Measurements from ENCODE around the gene DBT.
"Not testable (repeated sequence)": the region's sequence is repeated elsewhere in the genome, so short reads cannot be mapped to it uniquely, and the experiment has no call there.

Gene DBT

DNA sequence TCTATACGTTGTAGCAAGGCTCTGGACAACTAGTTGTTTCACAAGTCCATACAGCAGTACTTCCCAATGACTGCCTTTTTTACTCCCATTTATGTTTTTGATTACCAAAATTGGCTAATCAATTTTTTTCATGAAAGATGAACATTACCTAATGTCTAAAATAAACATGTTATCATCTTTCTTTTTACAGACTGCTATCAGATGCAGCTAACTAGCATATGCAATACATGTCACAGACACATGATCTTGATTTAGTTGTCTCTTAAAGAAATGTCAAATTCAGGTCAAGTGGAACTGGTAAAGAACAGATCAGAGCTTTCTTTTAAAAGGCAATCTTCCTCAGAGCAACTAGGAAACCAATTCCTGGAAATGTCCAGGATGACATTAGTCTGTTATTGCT, 630 bp upstream of the DBT start:
- DNase-seq: no peak

DNA sequence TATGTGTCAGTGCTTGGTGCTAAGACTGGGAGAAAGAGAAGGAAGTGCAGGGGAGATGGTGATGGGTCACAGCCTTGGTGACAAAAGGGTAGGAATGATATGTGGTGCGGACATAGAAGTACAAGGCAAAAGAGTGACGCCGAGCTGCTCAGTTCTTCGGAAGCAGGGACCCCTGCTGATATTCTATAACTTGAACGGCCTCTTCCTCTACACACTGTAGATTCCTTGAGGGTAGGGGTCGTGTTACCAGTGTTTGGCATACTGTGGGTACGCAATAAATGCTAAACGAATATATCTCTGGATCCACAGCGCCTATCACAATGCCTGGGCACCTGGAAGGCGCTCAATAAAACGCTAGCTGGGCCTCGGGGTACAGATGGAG, 488 bp downstream of the DBT start:
- no peak for DNase-seq

DNA sequence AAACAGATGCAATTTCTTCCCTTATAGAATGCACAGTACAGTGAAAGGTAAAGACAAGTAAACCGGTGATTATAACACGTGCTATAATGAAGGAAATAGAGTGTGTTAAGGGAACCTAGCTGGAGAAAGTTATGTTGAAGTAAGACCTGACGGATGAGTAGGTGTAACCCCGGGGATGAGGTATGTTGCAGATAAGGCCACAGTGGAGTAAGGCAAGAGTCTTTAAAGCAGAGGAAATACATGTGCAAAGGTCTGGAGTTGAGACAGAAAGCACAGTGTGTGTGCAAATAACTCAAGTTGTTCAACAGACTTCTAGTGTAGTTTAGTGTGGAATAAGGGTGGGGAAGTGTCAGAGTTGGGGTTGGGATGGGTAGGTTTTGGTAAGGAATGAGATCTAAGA, 2.9 kb downstream of the DBT start:
- DNase-seq: no peak

DNA sequence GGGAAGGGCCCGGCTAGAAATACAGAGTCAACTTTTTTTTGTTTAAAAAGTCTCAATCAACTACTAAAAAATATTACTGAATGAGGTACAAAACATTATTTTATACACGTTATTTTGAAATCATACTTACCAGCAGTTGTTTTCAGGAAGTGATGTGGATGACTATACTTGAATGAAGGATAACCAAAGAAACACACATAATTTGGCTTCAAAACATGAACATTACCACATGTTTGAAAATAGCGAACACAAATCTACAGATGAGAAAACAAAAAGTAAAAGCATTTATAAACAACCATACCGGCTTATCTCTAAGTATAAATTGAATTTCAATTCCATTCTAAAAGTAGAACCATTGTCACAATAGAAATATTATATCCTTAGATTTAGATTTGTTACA, 9.0 kb downstream of the DBT start:
- no peak for DNase-seq

DNA sequence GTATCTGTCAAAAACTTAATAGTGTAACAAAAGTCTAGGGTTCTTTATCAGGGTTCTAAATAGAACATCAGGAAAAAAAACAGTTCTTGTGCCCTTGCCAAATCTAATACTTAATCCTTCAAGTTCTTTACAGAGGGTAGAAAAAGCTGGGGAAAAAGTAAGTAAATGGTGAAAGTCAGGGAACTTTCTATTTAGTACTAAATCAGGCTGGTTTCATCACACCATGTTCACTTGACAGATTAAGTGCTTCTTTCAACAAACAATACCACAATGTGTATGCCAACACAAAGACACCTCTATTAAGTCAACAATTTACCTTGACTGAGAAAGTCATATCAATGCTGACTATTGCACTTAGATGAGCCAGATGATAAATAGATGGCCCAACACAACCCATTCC, 9.7 kb downstream of the DBT start:
- DNase-seq: no peak

DNA sequence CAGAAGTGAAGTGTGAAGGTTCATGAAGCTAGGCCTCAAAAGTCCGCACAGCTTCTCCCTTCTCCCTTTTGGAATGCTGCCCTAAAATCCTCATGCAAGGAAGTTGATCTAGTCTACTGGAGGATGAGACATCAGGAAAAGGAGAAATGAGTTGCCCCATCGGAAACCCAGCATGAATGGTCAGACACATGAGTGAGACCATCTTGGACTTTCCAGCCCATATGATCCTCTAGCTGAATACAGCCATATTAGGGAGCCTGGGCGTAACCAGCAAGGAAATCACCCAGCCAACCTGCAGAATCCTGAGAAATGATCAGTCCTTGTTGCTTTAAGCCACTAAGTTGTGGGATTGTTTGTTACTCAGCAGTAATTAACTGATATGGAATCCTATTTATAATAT, 12.5 kb downstream of the DBT start:
- no peak for DNase-seq

DNA sequence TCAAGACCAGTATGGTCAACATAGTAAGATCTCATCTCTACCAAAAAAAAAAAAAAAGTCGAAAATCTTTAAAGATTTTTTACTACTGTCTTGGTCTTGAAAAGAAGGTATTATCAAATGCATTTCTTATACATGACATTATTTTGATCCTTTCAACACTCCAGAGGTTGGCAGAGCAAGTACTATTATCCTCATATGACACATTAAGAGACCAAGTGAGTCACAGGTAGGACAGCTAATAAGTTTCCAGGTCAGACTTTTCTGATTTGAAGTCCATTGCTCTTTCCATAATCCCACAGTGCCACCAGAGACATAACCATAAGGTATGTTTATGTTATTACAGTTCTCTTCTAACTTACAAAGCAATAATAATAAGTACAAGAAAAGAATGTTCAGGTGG, 15.2 kb downstream of the DBT start:
- no peak for DNase-seq

DNA sequence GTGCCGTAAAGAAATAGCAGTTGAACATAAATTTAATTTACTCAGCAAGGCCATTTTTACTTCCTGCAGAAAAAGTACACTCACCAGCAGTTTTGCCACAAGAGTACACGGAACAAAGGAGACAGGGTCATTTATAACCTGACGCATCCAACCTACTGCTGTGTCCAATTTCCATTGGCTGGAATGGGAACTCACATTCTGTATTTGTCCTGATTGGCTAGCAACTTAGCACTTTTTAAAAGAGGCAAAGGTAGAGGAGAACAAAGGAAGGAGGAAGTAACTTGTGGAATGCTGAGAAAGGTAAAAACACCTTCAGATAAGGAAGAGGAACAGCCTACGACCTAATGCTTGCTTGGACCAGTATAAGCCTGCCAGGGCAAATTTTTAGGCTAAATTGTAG, 16.1 kb downstream of the DBT start:
- not testable (repeated sequence) for DNase-seq

DNA sequence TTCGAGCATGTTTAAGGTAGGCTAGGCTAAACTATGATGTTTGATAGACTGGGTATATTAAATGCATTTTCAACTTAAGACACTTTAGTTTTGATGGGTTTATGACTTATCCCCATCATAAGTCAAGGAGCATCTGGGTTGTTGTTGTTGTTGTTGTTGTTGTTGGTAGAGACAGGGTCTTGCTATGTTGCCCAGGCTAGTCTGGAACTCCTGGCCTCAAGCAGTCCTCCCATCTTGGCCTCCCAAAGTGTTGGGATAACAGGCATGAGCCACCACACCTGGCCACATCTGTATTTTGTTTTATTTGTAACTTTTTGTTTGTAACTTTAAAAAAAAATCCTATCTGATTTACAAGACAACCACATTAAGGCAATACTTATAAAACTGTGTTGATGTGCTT, 17.5 kb downstream of the DBT start:
- no peak for DNase-seq

DNA sequence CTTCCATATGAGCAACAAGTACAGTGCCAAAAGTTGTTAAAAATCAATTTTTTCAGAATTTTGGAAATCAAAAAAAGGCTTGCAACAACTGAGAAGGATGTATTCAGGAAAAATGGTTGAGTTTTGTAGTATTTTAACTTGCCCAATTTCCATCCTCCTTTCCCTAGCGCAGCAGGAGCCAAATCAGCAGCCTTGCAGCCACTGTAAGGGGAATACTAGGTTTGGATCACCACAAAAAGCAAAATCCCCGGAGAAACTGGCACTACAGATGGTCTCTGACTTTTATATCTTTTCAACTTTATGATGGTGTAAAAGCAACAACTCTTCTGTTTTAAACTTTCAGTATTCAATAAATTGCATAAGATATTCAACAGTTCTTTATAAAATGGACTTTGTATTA, 17.9 kb downstream of the DBT start:
- DNase-seq: no peak

DNA sequence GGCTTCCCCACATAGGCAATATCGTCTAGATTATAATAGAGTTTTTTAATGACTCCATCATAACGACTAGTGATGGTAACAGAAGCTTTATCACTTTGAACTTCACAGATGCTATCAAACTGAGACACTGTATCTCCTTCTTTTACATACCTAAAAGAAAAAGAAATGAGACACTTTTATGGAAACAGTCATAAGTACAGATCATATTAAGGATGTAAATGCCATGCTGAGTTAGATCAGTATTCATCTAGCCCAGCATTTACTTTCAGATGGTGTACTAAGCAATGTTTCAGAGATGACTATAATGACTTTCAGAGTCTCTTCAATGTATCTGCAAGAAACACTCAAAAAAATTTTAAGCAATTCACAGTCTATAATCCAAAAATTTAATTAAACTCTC, 18.9 kb downstream of the DBT start:
- DNase-seq: no peak

DNA sequence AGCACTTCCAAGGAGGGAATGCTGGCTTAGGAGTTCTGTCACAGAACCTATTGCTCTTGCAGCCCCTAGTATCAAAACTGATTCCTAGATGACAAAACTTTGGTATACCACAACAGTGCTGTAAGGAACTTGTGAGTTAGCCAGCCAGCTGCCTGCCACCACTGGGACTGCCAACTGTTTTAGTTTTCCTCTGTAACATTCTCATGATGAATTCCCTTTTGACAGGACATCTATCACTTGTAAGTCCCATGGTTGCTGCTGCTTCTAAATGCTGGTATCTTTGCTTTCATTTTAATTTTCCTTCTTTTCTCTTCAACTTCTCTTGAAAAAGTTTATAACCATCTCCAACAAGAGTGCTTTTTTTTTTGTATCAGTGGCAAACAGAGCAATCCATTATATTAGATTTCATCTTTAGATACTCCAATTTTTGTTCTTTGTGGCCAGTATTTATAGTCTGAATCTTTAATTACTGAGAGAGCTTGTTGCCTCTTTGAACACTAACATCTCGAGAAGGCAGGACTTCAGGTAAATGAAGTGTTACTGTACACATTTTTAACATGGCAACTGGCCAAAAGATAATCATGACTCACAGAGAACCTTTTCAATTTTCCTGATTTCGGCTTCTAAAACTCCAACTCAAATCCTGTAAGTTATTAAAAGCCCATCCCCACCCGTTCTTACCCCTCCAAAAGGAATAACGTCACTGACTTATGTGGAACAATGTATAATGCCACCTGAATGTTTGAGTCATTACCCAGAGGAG, 19.8 kb downstream of the DBT start:
- no peak for DNase-seq

DNA sequence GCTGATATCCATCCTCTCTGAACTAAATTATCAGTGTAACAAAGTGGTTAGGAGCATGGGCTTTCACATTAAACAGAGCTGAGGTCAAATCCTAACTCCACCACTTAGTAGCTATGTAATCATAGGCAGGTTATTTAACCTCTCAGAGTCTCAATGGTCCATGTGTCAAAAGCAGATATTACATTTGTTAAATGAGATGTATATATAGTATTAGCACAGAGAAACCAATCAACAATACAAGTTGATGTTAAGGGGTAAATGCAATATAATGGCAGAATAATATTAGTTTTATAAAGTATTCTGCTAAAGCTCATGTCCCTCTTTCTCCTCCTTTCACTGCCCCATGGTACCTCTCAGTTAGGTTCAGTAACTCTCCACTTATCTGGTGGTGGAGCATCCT, 27.2 kb downstream of the DBT start:
- DNase-seq: no peak

DNA sequence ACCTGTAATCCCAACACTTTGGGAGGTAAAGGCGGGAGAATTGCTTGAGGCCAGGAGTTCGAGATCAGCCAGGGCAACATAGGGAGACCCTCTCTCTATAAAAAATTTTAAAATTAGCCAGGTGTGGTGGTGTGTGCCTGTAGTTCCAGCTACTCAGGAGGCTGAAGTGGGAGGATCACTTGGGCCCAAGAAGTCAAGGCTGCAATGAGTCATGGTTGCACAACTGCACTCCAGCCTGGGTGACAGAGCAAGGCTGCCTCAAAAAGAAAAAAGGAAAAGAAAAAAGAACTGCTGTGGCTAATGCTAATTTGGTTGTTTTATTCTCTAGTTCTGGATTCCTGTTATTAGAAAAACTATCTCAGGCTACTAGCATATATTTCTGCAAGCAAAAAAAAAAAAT, 29.8 kb downstream of the DBT start:
- no peak for DNase-seq

DNA sequence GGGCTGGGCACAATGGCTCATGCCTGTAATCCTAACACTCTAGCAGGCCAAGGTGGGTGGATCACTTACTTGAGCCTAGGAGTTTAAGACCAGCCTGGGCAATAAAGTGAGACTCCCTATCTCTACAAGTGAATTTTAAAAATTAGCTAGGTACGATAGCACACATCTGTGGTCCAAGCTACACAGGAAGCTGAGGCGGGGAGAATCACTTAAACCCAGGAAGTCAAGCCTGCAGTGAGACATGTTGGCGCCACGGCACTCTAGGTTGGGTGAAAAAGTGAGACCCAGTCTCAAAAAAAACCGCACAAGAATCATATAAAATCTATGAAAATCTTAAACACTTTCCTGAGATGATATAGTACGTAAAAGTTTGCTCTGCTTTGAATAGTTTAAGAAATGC, 30.2 kb downstream of the DBT start:
- DNase-seq: no peak

DNA sequence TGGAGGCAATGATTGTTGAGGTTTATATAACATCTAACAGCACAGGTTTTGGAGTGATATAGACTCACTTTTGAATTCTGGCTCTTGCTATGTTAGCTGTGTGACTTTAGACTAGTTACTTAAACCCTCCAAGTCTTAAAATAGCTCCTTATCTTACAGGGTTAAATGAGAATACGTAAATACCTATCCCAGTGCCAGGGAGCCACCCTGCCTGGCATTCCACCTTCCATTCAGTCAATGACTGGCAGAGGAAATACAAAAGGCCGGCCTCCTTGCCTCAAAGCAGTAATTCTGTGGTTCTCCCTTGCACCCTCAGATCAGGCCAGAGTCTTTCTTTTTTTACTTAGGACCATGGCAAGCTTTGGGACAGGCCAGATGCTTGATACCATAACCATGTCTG, 31.8 kb downstream of the DBT start:
- DNase-seq: no peak

DNA sequence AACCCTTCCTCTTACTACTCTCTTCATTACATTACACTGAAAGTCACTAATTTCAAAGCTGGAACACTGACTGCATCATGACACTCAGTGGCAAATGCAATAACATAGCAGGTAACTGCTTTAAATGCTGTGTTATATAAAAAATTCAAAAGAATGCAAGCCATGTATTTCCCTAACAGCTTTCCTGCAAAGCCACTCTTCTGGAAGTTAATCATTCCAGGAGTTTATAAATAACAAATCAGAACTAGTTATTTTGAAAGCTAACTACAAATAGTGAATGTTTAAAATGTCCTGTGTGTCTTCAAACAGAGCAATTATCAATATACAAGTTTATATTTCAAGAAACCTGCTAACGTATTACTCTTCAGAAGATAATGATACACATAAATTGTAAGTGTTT, 34.5 kb downstream of the DBT start:
- no peak for DNase-seq

DNA sequence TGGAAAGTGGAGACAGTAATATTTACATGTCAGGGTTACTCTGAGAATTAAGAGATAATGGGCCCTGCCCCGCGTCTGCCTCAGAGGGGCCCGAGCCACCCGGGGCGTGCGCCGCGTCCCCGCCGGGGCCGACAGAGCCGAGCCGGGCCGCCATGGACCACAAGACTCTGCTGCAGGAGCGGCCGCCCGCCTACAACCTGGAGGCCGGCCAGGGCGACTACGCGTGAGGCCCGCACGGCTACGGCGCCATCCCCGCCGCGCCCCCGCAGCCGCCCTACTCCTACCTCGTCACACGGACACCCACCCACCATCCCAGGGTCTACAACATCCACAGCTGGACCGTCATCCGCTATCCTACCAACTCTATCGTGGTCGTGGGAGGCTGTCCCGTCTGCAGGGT, 36.5 kb downstream of the DBT start:
- DNase-seq: no peak

DNA sequence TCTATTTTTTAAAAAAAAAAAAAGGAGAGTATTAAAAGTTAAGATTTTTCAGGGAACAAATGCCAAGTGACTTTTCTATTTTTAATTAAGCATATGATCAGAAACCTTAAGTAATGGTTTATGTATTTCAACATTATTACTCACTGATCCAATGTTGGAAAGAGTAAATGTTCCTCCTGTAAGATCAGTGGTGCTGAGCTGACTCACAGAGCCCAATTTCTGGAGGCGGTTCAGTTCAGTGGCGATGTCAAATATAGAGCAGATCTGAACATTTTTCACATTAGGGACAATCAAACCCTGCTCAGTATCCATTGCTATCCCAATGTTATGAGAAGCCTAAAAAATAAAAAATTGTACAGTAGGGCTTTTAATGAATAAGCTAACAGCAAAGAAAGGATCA, 43.3 kb downstream of the DBT start:
- no peak for DNase-seq

DNA sequence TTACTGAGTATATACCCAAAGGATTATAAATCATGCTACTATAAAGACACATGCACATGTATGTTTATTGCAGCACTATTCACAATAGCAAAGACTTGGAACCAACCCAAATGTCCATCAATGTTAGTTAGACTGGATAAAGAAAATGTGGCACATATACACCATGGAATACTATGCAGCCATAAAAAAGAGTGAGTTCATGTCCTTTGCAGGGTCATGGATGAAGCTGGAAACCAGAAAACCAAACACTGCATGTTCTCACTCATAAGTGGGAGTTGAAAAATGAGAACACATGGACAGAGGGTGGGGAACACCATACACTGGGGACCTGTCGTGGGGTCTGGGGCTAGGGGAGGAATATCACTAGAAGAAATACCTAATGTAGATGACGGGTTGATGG, 44.0 kb downstream of the DBT start:
- DNase-seq: not testable (repeated sequence)

DNA sequence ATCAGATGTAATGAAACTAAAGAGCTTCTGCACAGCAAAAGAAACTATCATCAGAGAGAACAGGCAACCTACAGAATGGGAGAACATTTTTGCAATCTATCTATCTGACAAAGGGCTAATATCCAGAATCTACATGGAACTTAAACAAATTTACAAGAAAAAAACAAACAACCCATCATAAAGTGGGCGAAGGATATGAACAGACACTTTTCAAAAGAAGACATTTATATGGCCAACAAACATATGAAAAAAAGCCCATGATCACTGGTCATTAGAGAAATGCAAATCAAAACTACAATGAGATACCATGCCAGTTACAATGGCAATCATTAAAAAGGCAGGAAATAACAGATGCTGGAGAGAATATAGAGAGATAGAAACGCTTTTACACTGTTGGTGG, 44.5 kb downstream of the DBT start:
- DNase-seq: not testable (repeated sequence)

DNA sequence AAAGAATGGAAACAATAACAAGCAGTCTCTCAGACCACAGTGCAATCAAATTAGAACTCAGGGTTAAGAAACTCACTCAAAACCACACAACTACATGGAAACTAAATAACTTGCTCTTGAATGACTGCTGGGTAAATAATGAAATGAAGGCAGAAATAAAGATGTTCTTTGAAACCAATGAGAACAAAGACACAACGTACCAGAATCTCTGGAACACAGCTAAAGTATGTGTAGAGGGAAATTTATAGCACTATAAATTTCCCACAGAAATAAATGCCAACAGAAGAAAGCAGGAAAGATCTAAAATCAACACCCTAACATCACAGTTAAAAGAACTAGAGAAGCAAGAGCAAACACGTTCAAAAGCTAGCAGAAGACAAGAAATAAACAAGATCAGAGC, 46.9 kb downstream of the DBT start:
- DNase-seq: not testable (repeated sequence)

DNA sequence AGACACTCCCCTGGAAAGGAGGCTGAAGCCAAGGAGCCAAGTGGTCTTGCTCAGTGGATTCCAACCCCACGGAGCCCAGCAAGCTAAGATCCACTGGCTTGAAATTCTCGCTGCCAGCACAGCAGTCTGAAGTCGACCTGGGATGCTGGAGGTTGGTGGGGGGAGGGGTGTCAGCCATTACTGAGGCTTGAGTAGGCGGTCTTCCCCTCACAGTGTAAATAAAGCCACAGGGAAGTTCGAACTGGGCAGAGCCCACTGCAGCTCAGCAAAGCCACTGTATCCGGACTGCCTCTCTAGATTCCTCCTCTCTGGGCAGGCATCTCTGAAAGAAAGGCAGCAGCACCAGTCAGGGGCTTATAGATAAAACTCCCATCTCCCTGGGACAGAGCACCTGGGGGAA, 49.6 kb downstream of the DBT start:
- DNase-seq: not testable (repeated sequence)

DNA sequence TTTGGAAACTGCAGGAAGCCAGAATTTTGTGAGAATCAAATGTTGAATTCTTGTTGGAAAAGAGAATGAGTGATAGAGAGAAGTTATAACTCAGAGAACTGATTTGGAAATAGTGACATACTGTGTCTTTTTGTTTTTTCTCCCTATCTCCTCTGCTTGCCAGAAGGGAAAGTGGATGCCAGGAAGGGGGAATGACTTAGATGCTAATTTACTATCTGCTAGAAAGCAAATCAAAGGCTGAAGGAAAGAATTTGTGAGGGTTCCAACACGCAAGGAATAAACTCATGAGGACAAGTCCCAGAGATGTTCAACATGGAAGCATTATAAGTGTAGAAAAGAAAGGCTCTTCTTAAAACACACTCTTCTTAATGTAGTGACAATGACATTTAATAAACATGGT, 51.0 kb downstream of the DBT start:
- no peak for DNase-seq

DNA sequence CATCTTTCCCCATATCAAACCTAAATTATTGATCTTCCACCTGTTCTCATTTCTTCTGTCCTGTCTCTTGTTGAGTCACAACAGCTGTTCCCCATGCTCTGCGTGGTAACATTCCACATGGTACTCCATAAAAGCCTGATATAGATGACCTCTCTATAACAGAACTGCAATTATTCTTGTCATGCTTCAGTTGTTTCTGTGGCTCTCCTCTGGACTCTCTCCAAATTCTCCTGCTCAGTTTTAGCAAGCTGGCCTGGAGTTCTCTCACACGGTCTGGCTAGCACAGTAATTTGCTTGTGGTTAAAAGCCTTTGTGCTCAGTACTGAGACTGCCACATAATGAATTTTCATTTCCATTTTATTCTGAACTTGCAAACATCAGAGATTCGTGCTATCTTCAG, 61.0 kb downstream of the DBT start:
- no peak for DNase-seq

DNA sequence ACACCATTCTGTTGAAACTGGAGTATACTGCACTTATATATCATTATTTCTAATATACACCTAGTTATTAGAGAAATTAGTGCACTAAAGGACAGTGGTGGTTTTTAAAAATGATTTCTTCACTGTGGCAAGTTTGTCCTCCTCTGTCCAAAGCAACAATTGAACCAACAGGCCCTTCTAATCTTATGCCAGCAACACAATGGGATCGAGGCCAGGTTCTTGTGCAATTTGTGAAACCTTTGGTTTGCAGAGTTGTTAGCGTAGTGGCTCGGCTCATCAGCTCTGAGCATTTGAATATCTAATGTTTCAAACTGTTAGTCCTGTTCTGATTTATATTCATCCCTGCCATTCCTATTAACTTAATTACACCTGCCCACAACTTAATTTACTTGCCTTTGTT, 61.7 kb downstream of the DBT start:
- DNase-seq: no peak

Data from activated effector memory CD4-positive, alpha-beta T cell treated with anti-CD3 and anti-CD28 coated beads, Interleukin-2, amount 50 U/mL, for 16 hours (primary cell).